AG04450 (cell line): ENCODE results near the gene SHLD3. TPM values are rescaled to one million over a fixed set of nuclear protein-coding genes. Genes with fewer than 3 reads are reported as not detected.

Experiments used
- CTCF ChIA-PET: fragments of 300-600, 350-600 bp; formaldehyde crosslinking; extraction: SDS; loops from one replicate; lab custom pipeline; 2022; ENCODE audit warnings: antibody characterized with exemption, inconsistent platforms; lab: Charles Lee
- POLR2A ChIA-PET: fragments of 350-600 bp; formaldehyde crosslinking; extraction: SDS; loops from one replicate; lab custom pipeline; 2021; ENCODE audit warnings: antibody characterized with exemption, inconsistent platforms; lab: Yijun Ruan, JAX
- DNase-seq: peaks from one replicate; pipeline ENCODE4 v3.0.0-alpha.2; 2011; ENCODE audit warnings: low read depth, low spot score
- H3K27ac ChIP-seq: one replicate; pipeline ENCODE4 v1.5.1; 2012; ENCODE audit warnings: low read depth, low read length, control low read depth
- H3K27me3 ChIP-seq: one replicate; pipeline ENCODE4 v1.6.0; 2012; ENCODE audit warnings: low read length; ENCODE audit not compliant: control insufficient read depth, insufficient read depth
- H3K4me3 ChIP-seq: 2 replicates; pipeline ENCODE4 v1.5.1; 2011; ENCODE audit warnings: mild to moderate bottlenecking, low read depth, low read length, control low read depth
- H3K9me3 ChIP-seq: 2 replicates; pipeline ENCODE4 v1.5.1; 2012; ENCODE audit warnings: low read length; ENCODE audit not compliant: control insufficient read depth, insufficient read depth
- CTCF ChIP-seq: IDR thresholded peaks from 2 replicates; pipeline ENCODE4 v1.5.1; 2011; ENCODE audit warnings: low read depth, low read length, control low read depth, inconsistent platforms
- polyA plus RNA-seq: library from polyadenylated mRNA; depleted of rRNA; stranded (reverse); fragments of >200 nt; gene quantifications from 2 replicates; pipeline ENCODE4 v1.2.3, GENCODE V29; 2011

SHLD3 gene
- polyA plus RNA-seq, 1 experiment, result 3.8 TPM

- POLR2A ChIA-PET, result no interaction called here
- H3K9me3 ChIP-seq, result no peaks in the 10 kb centered on the region
These were observed 916 bp downstream of the SHLD3 start for GRCh38 chr5:65625743-65626142.

GRCh38 chr5:65630981-65631380 lies 6.2 kb downstream of the SHLD3 start:
- Histone ChIP-seq H3K9me3 (no peaks in the 10 kb centered on the region), H3K27me3 (no peaks in the 10 kb centered on the region), H3K4me3 (no peak overlapping the region), H3K27ac (no peak overlapping the region)
- CTCF ChIA-PET, result no interaction called here
- DNase-seq, result no peak
- no peak for TF ChIP-seq CTCF
- POLR2A ChIA-PET, result no interaction called here

More at GRCh38 chr5:65625743-65626142, 916 bp downstream of the SHLD3 start:
- no peaks in the 10 kb centered on the region for H3K27me3 ChIP-seq
- TF ChIP-seq CTCF, result no peak
- H3K4me3 ChIP-seq, result peak overlapping the region; percentile 90
- no peak overlapping the region for H3K27ac ChIP-seq
- DNase-seq, result no peak
- CTCF ChIA-PET, result no interaction called here

- TF ChIP-seq CTCF, result no peak
- no peaks in the 10 kb centered on the region for H3K27me3 ChIP-seq
- peak; percentile 10 for DNase-seq
- no peak overlapping the region for H3K27ac ChIP-seq
- no peaks in the 10 kb centered on the region for H3K9me3 ChIP-seq
- ChIA-PET POLR2A (interaction anchor here (0.6 kb wide), 1 partner anchor 512 kb away, joined by 4 read pairs; no protein-coding TSS in a partner anchor), CTCF (no interaction called here)
- H3K4me3 ChIP-seq, result no peak overlapping the region
These were observed 15.4 kb downstream of the SHLD3 start for GRCh38 chr5:65640240-65640639.

GRCh38 chr5:65646938-65647337 lies 22.1 kb downstream of the SHLD3 start:
- ChIA-PET CTCF (no interaction called here), POLR2A (no interaction called here)
- Histone ChIP-seq H3K9me3 (no peaks in the 10 kb centered on the region), H3K27ac (no peak overlapping the region), H3K4me3 (no peak overlapping the region), H3K27me3 (no peaks in the 10 kb centered on the region)
- no peak for DNase-seq
- TF ChIP-seq CTCF, result no peak

GRCh38 chr5:65647941-65648340 lies 23.1 kb downstream of the SHLD3 start:
- CTCF ChIA-PET, result no interaction called here

More at GRCh38 chr5:65647941-65648340, 23.1 kb downstream of the SHLD3 start:
- Histone ChIP-seq H3K27me3 (no peaks in the 10 kb centered on the region), H3K27ac (no peak overlapping the region), H3K9me3 (no peaks in the 10 kb centered on the region), H3K4me3 (no peak overlapping the region)
- POLR2A ChIA-PET, result no interaction called here
- TF ChIP-seq CTCF, result no peak
- no peak for DNase-seq
